ENCODE results near the gene PSMA2. TPM values are rescaled to one million over a fixed set of nuclear protein-coding genes. Genes with fewer than 3 reads are reported as not detected.

PSMA2 gene
- total RNA-seq, 2 donors from 2014 or later = 189 to 198 TPM

- Mint-ChIP-seq H3K36me3 (no peaks in the 10 kb centered on the region), H3K9me3 (no peaks in the 10 kb centered on the region), H3K27ac (peak overlapping the region in 1 of 2 donors; percentile 12)
- DNase-seq (ENCODE audit: low spot score in 2 of 2) = no peak
- no peak for ATAC-seq
Measured at GRCh38 chr7:42950417-42950816, 18.4 kb upstream of the PSMA2 start.

GRCh38 chr7:42947521-42947920 lies 15.5 kb upstream of the PSMA2 start:
- Mint-ChIP-seq H3K27ac (no peak overlapping the region), H3K36me3 (no peaks in the 10 kb centered on the region), H3K9me3 (no peaks in the 10 kb centered on the region)
- DNase-seq (ENCODE audit: low spot score in 2 of 2) (no peak), ATAC-seq (no peak)

- H3K36me3 Mint-ChIP-seq = no peaks in the 10 kb centered on the region
- ATAC-seq (no peak), DNase-seq (ENCODE audit: low spot score in 2 of 2) (no peak)
- H3K9me3 Mint-ChIP-seq = no peaks in the 10 kb centered on the region
- no peak overlapping the region for H3K27ac Mint-ChIP-seq
Measured at GRCh38 chr7:42946627-42946950, 14.6 kb upstream of the PSMA2 start.

GRCh38 chr7:42945821-42946626 lies 14.1 kb upstream of the PSMA2 start:
- Mint-ChIP-seq H3K36me3 (no peaks in the 10 kb centered on the region), H3K27ac (peak overlapping the region; percentile 45 to 63), H3K9me3 (no peaks in the 10 kb centered on the region)
- ATAC-seq = peak; percentile 69 to 85
- no peak for DNase-seq (ENCODE audit: low spot score in 2 of 2)

GRCh38 chr7:42940985-42941847 lies 9.2 kb upstream of the PSMA2 start:
- DNase-seq (ENCODE audit: low spot score in 2 of 2) (peak in 1 of 2 donors; percentile 76), ATAC-seq (peak in 1 of 2 donors; percentile 20)
- peak overlapping the region in 1 of 2 donors; percentile 37 for H3K27ac Mint-ChIP-seq
- no peaks in the 10 kb centered on the region for H3K9me3 Mint-ChIP-seq
- H3K36me3 Mint-ChIP-seq = no peaks in the 10 kb centered on the region

GRCh38 chr7:42939457-42940240 lies 7.7 kb upstream of the PSMA2 start:
- Mint-ChIP-seq H3K27ac (peak overlapping the region; percentile 25 to 28), H3K36me3 (peaks cover 0 to 6% of the 10 kb centered on the region in 2 donors), H3K9me3 (no peaks in the 10 kb centered on the region)
- peak in 1 of 2 donors; percentile 16 for DNase-seq (ENCODE audit: low spot score in 2 of 2)
- ATAC-seq = peak; percentile 69 to 86

- H3K9me3 Mint-ChIP-seq = no peaks in the 10 kb centered on the region
- no peak for DNase-seq (ENCODE audit: low spot score in 2 of 2)
- no peak for ATAC-seq
- peaks cover 19 to 35% of the 10 kb centered on the region in 2 donors for H3K36me3 Mint-ChIP-seq
- peak overlapping the region in 1 of 2 donors; percentile 37 for H3K27ac Mint-ChIP-seq
Measured at GRCh38 chr7:42935861-42936260, 3.9 kb upstream of the PSMA2 start.

- Mint-ChIP-seq H3K36me3 (peaks cover 25 to 43% of the 10 kb centered on the region in 2 donors), H3K27ac (peak overlapping the region; percentile 40 to 97)
Measured at GRCh38 chr7:42934291-42934690, 2.3 kb upstream of the PSMA2 start.

GRCh38 chr7:42932811-42933591 lies 1.0 kb upstream of the PSMA2 start:
- H3K9me3 Mint-ChIP-seq = no peaks in the 10 kb centered on the region
- H3K36me3 Mint-ChIP-seq = peaks cover 30 to 44% of the 10 kb centered on the region in 2 donors
- no peak for DNase-seq (ENCODE audit: low spot score in 2 of 2)
- H3K27ac Mint-ChIP-seq = peak overlapping the region; percentile 97 to 100
- no peak for ATAC-seq

More at GRCh38 chr7:42934291-42934690, 2.3 kb upstream of the PSMA2 start:
- ATAC-seq = no peak
- DNase-seq (ENCODE audit: low spot score in 2 of 2) = no peak
- H3K9me3 Mint-ChIP-seq = no peaks in the 10 kb centered on the region

GRCh38 chr7:42931447-42931833 lies 534 bp downstream of the PSMA2 start:
- ATAC-seq (no peak), DNase-seq (ENCODE audit: low spot score in 2 of 2) (no peak)
- Mint-ChIP-seq H3K36me3 (peaks cover 30 to 44% of the 10 kb centered on the region in 2 donors), H3K9me3 (no peaks in the 10 kb centered on the region), H3K27ac (peak overlapping the region; percentile 97 to 100)

GRCh38 chr7:42930889-42931288 lies 1.1 kb downstream of the PSMA2 start:
- ATAC-seq (no peak), DNase-seq (ENCODE audit: low spot score in 2 of 2) (no peak)
- Mint-ChIP-seq H3K27ac (peak overlapping the region; percentile 97 to 100), H3K9me3 (no peaks in the 10 kb centered on the region), H3K36me3 (peaks cover 30 to 43% of the 10 kb centered on the region in 2 donors)

GRCh38 chr7:42929449-42929848 lies 2.5 kb downstream of the PSMA2 start:
- Mint-ChIP-seq H3K27ac (peak overlapping the region in 1 of 2 donors; percentile 20), H3K9me3 (no peaks in the 10 kb centered on the region), H3K36me3 (peaks cover 30 to 46% of the 10 kb centered on the region in 2 donors)
- ATAC-seq (no peak), DNase-seq (ENCODE audit: low spot score in 2 of 2) (no peak)

- peak overlapping the region in 1 of 2 donors; percentile 20 for H3K27ac Mint-ChIP-seq
- no peak for DNase-seq (ENCODE audit: low spot score in 2 of 2)
- ATAC-seq = no peak
- no peaks in the 10 kb centered on the region for H3K9me3 Mint-ChIP-seq
- peaks cover 30 to 42% of the 10 kb centered on the region in 2 donors for H3K36me3 Mint-ChIP-seq
Measured at GRCh38 chr7:42928754-42929153, 3.2 kb downstream of the PSMA2 start.

- H3K36me3 Mint-ChIP-seq = peaks cover 16 to 44% of the 10 kb centered on the region in 2 donors
- ATAC-seq (no peak), DNase-seq (ENCODE audit: low spot score in 2 of 2) (no peak)
- H3K9me3 Mint-ChIP-seq = no peaks in the 10 kb centered on the region
- peak overlapping the region in 1 of 2 donors; percentile 40 for H3K27ac Mint-ChIP-seq
Measured at GRCh38 chr7:42926204-42926603, 5.8 kb downstream of the PSMA2 start.

- DNase-seq (ENCODE audit: low spot score in 2 of 2) = no peak
- ATAC-seq = peak; percentile 58 to 64
- Mint-ChIP-seq H3K27ac (peak overlapping the region; percentile 20 to 40), H3K9me3 (no peaks in the 10 kb centered on the region), H3K36me3 (peaks cover 20 to 46% of the 10 kb centered on the region in 2 donors)
Measured at GRCh38 chr7:42925630-42926029, 6.3 kb downstream of the PSMA2 start.

Data from activated naive CD4-positive, alpha-beta T cell treated with anti-CD3 and anti-CD28 coated beads, Interleukin-2, amount 50 U/mL, for 72 hours (primary cell).